MG63 (cell line): ENCODE measurements around the gene RABGAP1L. TPM values are rescaled to one million over a fixed set of nuclear protein-coding genes. Genes with fewer than 3 reads are reported as not detected.
"Not testable (repeated sequence)": the region's sequence is repeated elsewhere in the genome, so short reads cannot be mapped to it uniquely, and the experiment has no call there.

ENCODE experiments used
- DNase-seq: peaks from one replicate; pipeline ENCODE4 v3.0.0-alpha.2; 2020
- H3K27me3 ChIP-seq: fragments of 250-450 bp; sonication (Bioruptor Pico); 2 replicates; pipeline ENCODE4 v1.5.1; 2020; ENCODE audit warnings: mild to moderate bottlenecking, moderate library complexity
- H3K36me3 ChIP-seq: fragments of 250-450 bp; sonication (Bioruptor Pico); 2 replicates; pipeline ENCODE4 v1.5.1; 2020; ENCODE audit warnings: mild to moderate bottlenecking, moderate library complexity
- H3K4me3 ChIP-seq: fragments of 250-450 bp; sonication (Bioruptor Pico); 2 replicates; pipeline ENCODE4 v1.5.1; 2020; ENCODE audit warnings: mild to moderate bottlenecking, moderate library complexity
- H3K9me3 ChIP-seq: fragments of 250-450 bp; sonication (Bioruptor Pico); 2 replicates; pipeline ENCODE4 v1.5.1; 2020; ENCODE audit warnings: mild to moderate bottlenecking, moderate library complexity
- total RNA-seq: library from RNA; depleted of rRNA; stranded (reverse); fragments of >200 nt; shearing (Covaris generic); gene quantifications from 2 replicates; pipeline ENCODE4 v1.2.3, GENCODE V29; 2014; ENCODE audit warnings: low replicate concordance

Gene RABGAP1L
- total RNA-seq, 1 experiment from 2014 or later = 14.8 TPM

DNA sequence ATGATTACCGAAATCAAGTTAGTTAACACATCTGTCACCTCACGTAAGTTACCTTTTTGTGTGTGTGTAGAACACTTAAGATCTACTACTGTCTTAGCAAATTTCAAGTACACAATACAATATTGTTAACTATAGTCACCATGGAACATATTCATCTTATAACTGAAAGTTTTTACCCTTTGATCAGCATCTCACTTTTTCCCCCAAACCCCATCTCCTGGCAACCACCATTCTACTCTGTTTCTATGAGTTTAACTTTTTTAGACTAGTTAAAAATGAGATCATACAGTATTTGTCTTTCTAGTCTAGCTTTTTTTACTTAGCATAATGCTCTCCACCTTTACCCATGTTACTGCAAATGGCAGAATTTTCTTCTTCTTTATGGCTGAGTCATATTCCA lies 124.7 kb downstream of the RABGAP1L start:
- Histone ChIP-seq H3K27me3 (no peaks in the 10 kb centered on the region), H3K36me3 (no peaks in the 10 kb centered on the region; the same call in none of the 2 replicates), H3K9me3 (no peaks in the 10 kb centered on the region), H3K4me3 (no peak overlapping the region)
- DNase-seq = no peak

DNA sequence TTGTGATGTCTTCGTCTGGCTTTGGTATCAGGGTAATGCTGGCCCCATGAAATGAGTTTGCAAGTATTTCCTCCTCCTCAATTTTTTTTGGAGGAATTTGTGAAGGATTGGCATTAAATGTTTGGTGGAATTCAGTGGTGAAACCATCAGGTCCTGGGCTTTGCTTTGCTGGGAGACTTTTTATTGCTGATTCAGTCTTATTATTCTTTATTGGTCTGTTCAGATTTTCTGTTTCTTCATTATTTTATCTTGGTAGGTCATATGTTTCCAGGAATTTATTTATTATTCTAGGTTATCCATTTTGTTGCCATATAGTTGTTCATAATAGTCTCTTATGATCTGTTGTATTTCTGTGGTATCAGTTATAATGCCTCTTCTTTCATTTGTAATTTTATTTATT lies 126.7 kb downstream of the RABGAP1L start:
- peaks cover 3% of the 10 kb centered on the region for H3K9me3 ChIP-seq
- H3K27me3 ChIP-seq = no peaks in the 10 kb centered on the region
- no peak for DNase-seq
- no peaks in the 10 kb centered on the region; the same call in none of the 2 replicates for H3K36me3 ChIP-seq
- no peak overlapping the region for H3K4me3 ChIP-seq

DNA sequence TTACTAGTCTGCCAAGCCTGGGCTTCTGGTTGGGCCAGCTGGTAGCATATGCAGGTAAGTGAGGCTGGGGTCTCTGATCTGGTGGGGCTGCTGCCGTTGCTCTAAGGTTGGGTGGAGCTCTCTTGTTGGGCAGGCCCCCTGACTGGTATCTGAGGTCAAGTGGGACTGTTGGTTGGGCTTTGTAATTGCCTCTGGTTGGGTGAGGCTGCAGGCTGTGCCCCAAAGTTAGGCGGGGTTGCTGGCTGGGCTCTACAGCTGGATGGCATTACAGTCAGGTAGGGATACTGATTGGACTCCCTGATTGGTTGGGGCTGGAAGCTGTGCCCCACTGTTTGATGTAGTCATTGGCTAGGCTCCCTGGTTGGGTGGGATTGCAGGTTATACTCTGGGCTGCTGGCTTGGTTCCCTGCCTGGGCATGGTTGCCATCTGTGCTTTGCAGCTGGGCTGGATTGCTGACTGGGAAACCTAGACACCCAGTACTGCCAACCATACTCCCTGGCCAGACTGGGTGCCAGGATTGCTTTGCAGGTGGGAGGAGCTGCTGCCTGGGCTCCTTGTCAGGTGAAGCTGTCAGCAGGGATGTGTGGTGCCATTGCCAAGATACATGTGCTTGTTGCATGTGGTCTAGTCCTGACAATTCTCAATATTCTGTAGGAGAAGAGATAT lies 130.5 kb downstream of the RABGAP1L start:
- DNase-seq = no peak
- Histone ChIP-seq H3K4me3 (no peak overlapping the region), H3K9me3 (peaks cover 7% of the 10 kb centered on the region), H3K36me3 (no peaks in the 10 kb centered on the region; the same call in 1 of the 2 replicates), H3K27me3 (no peaks in the 10 kb centered on the region)

DNA sequence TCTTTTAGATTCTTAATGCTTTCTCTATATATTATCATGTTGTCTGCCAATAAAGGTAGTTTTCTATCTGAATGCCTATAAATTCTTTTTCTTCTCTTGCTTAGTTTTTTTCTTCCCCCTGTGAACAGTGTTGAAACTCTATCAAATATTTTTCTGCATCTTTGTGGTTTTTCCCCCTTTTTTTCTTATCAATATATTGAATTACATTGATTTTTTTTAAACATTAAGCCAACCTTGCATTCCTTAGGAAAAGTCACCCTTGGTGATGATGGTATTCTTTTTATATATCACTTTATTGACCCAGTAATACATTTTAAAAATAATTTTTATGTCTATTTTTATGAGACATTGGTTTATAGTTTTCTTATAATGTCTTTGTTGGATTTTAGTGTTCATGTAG lies 131.7 kb downstream of the RABGAP1L start:
- no peak for DNase-seq
- H3K9me3 ChIP-seq = peaks cover 7% of the 10 kb centered on the region
- no peaks in the 10 kb centered on the region; the same call in 1 of the 2 replicates for H3K36me3 ChIP-seq
- no peak overlapping the region for H3K4me3 ChIP-seq
- H3K27me3 ChIP-seq = no peaks in the 10 kb centered on the region

DNA sequence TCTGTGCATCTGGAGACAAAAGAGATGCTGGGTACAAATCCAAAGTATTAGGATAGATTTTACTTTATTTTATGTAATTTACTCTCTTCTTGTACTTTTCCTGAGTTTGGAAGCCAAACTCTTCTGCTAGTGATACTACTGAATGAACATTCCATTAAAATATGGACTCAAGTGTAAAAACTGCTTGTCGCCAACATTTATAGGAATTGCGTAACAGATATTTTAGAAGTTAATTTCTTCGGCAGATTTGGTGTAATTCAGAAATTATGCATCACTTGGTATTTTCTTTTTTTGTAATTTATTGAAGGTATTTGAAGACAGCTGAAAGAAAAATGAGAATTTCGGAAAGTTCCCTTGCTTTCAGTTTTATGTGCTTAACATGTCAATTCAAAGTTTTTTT lies 137.0 kb downstream of the RABGAP1L start:
- DNase-seq = no peak
- H3K4me3 ChIP-seq = no peak overlapping the region
- H3K36me3 ChIP-seq = no peaks in the 10 kb centered on the region
- H3K9me3 ChIP-seq = peaks cover 1% of the 10 kb centered on the region
- H3K27me3 ChIP-seq = no peaks in the 10 kb centered on the region

DNA sequence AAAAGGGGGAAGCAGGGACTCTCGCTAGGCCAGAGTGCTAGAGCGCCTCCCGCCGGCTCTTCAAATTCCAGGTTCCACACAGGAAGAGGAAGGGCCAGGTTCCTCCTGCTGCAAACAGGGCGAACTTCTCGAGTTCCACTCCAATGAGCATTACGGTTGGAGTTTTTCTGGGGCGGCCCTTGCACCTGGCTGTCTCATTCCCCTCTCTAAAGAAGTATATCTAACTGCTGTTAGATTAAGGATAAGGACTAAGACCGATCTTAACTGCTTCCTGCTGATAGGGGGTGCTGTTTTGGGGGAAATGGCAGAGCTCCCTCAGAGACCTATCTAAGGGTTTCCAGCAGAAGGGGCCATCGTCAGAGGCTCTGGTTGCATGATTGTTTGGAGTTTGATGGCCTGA lies 138.0 kb downstream of the RABGAP1L start:
- Histone ChIP-seq H3K27me3 (no peaks in the 10 kb centered on the region), H3K9me3 (0 out of 2 replicates have a peak, but pooled peaks cover 2% of the 10 kb centered on the region), H3K4me3 (no peak overlapping the region), H3K36me3 (no peaks in the 10 kb centered on the region)
- DNase-seq = no peak

DNA sequence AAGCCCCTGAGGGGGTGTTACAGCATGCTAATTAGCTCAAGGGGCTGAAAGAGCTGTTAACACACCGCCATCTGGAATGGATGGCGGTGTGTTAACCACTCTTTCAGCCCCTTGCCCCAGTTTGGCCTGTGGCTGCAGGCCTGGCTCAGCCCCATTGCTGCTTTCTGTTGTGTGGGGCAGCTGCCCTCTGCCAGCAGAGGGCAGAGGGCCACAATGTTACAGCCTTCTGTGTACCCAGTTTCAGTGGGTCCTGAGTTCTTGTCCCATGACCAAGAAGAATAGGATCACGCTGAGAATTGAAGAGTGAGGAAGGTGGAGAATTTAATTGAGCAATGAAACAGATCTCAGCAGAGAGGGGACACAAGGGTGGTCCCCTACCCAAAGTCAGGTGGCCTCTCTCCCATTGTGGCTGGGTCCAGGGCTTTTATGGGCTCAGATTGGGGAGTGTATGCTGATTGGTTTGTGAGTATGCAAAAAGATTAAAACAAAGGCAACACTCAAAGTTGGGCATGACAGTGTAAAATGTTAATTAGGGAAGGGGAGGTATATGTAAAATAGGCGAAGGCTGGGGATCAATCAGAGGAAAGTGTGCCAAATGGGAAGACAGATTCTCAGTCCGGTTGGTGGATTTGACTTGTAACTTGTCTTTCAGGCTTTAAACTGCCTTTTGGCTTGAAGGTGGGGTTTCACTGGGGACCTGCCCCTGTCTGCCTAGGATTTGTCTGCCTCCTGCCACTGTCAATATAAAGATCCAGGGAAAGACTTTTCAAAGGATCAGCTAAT lies 142.2 kb downstream of the RABGAP1L start:
- no peaks in the 10 kb centered on the region for H3K27me3 ChIP-seq
- H3K36me3 ChIP-seq = no peaks in the 10 kb centered on the region
- no peak for DNase-seq
- H3K9me3 ChIP-seq = 0 out of 2 replicates have a peak, but pooled peaks cover 2% of the 10 kb centered on the region
- H3K4me3 ChIP-seq = no peak overlapping the region

DNA sequence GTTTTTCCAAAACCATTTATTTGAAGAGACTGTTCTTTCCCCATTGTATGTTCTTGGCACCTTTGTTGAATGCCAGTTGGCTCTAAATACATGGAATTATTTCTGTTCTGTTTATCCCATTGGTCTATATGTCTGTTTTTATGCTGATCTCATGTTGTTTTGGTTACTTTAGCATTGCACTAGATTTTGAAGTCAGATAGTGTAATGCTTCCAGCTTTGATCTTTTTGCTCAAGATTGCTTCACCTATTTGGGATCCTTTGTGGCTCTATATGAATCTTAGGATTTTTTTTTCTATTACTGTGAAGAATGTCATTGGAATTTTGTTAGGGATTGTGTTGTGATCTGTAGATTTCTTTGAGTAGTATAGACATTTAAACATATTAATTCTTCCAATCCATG lies 149.3 kb downstream of the RABGAP1L start:
- Histone ChIP-seq H3K36me3 (no peaks in the 10 kb centered on the region), H3K27me3 (no peaks in the 10 kb centered on the region), H3K9me3 (peaks cover 3% of the 10 kb centered on the region; the same call in 1 of the 2 replicates), H3K4me3 (no peak overlapping the region)
- DNase-seq = no peak

DNA sequence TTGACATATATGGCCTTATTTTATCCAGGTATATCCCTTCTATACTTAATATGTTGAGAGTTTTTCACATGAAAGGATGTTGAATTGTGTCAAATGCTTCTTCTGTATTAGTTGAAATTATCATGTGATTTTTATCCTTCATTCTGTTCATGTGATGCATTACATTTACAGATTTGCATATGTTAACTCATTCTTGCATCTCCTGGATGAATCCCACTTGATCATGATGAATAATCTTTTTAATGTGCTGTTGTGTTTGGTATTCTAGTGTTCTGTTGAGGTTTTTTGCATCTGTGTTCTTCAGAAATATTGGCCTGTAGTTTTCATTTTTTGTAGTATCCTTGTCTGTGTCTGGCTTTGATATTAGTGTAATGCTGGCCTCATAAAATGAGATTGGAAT lies 150.2 kb downstream of the RABGAP1L start:
- Histone ChIP-seq H3K36me3 (no peaks in the 10 kb centered on the region), H3K27me3 (no peaks in the 10 kb centered on the region)

DNA sequence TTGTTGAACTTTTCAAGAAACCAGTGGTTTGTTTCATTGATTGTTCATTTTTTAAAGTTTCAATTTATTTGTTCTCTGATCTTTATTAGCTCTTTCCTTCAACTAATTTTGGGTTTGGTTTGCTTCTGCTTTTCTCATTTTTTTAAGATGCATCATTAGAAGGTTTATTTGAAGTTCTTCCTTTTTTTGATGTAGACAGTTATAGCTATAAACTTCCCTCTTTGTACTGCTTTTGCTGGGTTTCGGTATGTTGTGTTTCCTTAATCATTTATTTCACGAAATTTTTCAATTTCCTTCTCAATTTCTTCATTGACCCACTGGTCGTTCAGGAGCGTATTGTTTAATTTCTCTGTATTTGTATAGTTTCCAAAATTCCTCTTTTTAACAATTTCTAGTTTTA lies 155.1 kb downstream of the RABGAP1L start:
- H3K9me3 ChIP-seq = peaks cover 17% of the 10 kb centered on the region
- H3K4me3 ChIP-seq = no peak overlapping the region
- H3K36me3 ChIP-seq = no peaks in the 10 kb centered on the region
- no peak for DNase-seq
- H3K27me3 ChIP-seq = no peaks in the 10 kb centered on the region

More for the DNA sequence above, 150.2 kb downstream of the RABGAP1L start:
- peaks cover 6% of the 10 kb centered on the region; the same call in 1 of the 2 replicates for H3K9me3 ChIP-seq
- H3K4me3 ChIP-seq = no peak overlapping the region
- no peak for DNase-seq

DNA sequence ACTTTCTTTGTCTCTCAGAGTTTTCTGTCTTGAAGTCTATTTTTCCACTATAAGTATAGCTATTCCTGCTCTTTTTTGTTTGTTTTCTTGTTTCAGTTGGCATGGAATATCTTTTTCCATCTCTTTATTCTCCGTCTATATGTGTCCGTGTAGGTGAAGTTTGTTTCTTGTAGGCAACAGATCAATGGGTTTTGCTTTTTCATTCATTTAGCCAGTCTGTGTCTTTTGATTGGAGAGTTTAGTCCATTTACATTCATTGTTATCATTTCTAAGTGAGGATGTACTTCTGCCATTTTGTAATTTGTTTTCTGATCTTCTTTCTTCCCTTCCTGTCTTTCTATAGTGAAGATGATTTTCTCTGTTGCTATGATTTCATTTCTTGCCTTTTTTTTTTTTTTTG lies 155.9 kb downstream of the RABGAP1L start:
- DNase-seq = no peak
- H3K27me3 ChIP-seq = no peaks in the 10 kb centered on the region
- peaks cover 18% of the 10 kb centered on the region for H3K9me3 ChIP-seq
- no peaks in the 10 kb centered on the region for H3K36me3 ChIP-seq
- H3K4me3 ChIP-seq = no peak overlapping the region

DNA sequence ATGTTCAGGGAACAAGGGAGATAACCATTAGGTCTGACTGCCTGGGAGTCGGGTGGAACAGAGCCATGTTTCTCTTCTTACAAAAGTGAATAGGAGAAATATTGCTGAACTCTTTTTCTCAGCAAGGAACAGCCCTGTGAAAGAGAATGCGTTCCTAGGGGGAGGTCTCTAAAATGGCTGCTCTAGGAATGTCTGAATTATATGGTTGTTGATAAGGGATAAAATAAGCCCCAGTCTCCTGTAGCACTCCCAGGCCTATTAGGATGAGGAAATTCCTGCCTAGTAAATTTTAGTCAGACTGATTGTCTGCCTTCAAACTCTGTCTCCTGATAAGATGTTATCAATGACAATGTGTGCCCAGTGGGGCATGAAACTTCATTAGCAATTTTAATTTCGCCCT lies 161.6 kb downstream of the RABGAP1L start:
- not testable (repeated sequence) for H3K36me3 ChIP-seq, H3K27me3 ChIP-seq, H3K4me3 ChIP-seq, DNase-seq, H3K9me3 ChIP-seq

DNA sequence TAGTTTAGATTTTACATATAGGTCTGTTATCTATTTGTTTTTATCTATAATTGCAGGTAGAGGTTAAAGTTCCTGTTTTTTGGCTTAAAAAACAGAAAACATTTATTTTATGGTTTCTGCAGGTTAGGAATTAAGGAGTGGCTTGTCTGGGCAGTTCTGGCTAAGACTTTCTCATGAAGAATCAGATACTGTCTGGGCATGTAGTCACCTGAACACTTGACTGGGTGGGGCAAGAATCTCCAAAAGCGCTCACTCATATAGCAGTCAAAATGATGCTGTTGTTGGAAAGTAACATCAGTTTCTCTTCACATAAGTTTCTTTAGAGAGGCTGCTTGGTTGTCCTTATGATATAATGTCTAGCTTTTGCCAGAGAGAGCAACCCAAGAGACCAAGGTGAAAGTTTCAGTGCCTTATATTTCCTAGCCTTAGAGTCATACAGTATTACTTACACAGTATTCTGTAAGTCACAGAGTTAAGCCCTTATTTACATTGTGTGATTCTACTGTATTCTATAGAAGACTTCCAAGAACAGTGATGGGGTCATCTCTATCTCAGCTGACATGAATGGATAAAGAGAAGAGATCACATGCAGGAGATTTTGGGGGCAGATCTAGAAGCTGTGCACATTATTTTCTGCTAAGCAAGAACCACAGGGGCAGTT lies 163.0 kb downstream of the RABGAP1L start:
- no peaks in the 10 kb centered on the region for H3K36me3 ChIP-seq
- H3K27me3 ChIP-seq = no peaks in the 10 kb centered on the region
- DNase-seq = no peak
- H3K9me3 ChIP-seq = peaks cover 11% of the 10 kb centered on the region
- no peak overlapping the region for H3K4me3 ChIP-seq

DNA sequence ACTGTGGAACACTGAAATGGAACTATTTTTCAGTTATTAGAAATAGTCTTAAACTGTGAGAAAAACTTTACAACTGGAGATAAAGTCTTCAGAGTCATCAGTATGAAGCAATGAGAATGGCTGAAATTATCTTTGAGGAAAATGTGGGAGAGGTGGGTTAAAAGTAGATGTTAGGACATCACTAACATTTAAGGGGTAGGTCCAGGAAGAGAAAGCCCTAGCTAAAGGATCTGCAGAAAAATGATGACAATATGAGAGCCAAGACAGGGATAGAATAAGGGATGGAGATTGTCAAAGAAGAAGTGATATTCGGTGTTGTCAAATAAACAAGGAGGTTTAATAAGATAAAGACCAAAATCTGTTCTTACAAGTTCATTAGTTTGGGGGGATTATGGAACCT lies 165.2 kb downstream of the RABGAP1L start:
- Histone ChIP-seq H3K27me3 (no peaks in the 10 kb centered on the region), H3K9me3 (peaks cover 18% of the 10 kb centered on the region), H3K36me3 (no peaks in the 10 kb centered on the region), H3K4me3 (no peak overlapping the region)
- no peak for DNase-seq

DNA sequence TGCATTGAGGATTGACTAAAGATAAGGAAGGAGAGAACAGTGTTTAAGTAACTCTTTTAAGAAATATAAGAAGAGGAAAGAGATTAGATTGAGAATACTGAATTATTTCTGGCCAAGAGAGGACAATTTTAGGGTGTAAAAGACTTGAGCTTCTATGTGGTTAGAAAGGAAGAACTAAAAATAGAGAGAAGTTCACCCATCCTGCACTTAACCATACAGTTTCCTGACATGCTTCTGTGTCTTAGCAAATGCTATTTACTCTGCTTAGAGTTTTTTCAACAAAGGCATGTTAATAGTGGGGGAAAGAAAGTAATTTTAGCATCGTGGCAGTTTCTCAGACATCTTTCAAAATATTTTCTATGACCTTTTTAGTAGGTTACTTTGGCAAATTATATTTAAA lies 165.6 kb downstream of the RABGAP1L start:
- H3K4me3 ChIP-seq = no peak overlapping the region
- H3K27me3 ChIP-seq = no peaks in the 10 kb centered on the region
- H3K36me3 ChIP-seq = no peaks in the 10 kb centered on the region
- peaks cover 18% of the 10 kb centered on the region for H3K9me3 ChIP-seq
- no peak for DNase-seq

DNA sequence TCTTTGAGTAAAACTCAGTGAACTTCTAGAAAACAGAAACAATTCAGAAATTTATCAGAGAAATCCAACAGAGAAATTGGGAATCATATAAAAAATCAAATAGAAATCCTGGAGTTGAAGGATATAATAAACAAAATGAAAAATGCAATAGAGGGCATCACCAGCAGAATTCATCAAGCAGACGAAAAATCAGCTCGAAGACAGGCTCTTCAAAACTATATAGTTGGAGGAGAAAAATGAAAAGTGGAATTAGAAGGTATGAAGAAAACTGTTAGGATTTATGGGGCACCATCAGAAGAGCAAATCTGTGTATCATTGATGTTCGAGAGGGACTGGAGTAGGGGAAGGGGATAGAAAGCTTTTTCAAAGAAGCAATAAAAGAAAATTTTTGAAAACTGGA lies 167.0 kb downstream of the RABGAP1L start:
- no peak for DNase-seq
- Histone ChIP-seq H3K36me3 (no peaks in the 10 kb centered on the region), H3K4me3 (no peak overlapping the region), H3K9me3 (peaks cover 16% of the 10 kb centered on the region), H3K27me3 (no peaks in the 10 kb centered on the region)

DNA sequence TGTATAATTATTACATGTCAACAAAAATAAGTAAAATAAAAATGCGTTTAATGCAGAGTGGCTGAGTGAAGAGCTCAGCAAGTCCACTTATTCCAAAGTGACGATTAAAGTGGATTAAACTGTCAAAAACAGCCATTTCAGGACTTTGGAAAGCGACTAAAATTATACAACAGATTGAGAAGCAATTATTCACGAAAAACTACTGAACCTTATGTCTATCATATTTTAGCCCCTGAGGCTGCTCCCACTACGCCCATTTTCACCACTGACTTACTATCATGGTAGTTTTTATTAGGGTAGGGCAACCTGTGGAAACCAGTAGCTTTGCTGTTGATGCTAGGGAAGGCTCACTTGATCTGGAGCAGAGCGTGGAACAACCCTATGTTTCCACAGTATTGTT lies 174.1 kb downstream of the RABGAP1L start:
- Histone ChIP-seq H3K9me3 (no peaks in the 10 kb centered on the region), H3K36me3 (no peaks in the 10 kb centered on the region), H3K27me3 (no peaks in the 10 kb centered on the region), H3K4me3 (no peak overlapping the region)
- no peak for DNase-seq
